A549 (cell line): Measurements from ENCODE around the gene MYH6.
"Not testable (repeated sequence)": the region's sequence is repeated elsewhere in the genome, so short reads cannot be mapped to it uniquely, and the experiment has no call there.

Experiments
- BHLHE40 ChIP-seq: IDR thresholded peaks from 2 replicates; pipeline ENCODE4 v1.6.1; 2012; ENCODE audit warnings: low read depth, low read length, inconsistent platforms
- EHMT2 ChIP-seq: fragments of 200-600 bp; sonication (generic); IDR thresholded peaks from 2 replicates; pipeline ENCODE4 v1.6.1; 2016; ENCODE audit warnings: antibody characterized with exemption, low read depth, mild to moderate bottlenecking, moderate library complexity
- FOSL2 ChIP-seq, 2 experiments: fragments of 450-650 bp in 1 of 2; fragments of >200 bp in 1 of 2; sonication (Bioruptor Twin) in 1 of 2; formaldehyde crosslinking; IDR thresholded peaks; 2 replicates each; pipeline versions ENCODE4 v1.5.0 to v1.6.1; 2016 to 2020; ENCODE audit warnings: mild to moderate bottlenecking in 1 of 2, moderate library complexity in 1 of 2
- MAZ ChIP-seq: fragments of 150-350 bp; IDR thresholded peaks from 2 replicates; pipeline ENCODE4 v1.6.1; 2014; ENCODE audit warnings: antibody characterized with exemption, low read depth, low read length, borderline replicate concordance
- POLR2A ChIP-seq: IDR thresholded peaks from 2 replicates; pipeline ENCODE4 v1.6.1; 2012; ENCODE audit warnings: mild to moderate bottlenecking, low read length
- ZNF302 ChIP-seq: fragments of 250-450 bp; sonication (Bioruptor Pico); IDR thresholded peaks from 2 replicates; pipeline ENCODE4 v1.9.0; 2021; ENCODE audit warnings: inconsistent platforms, mild to moderate bottlenecking, moderate library complexity
- TF ChIP-seq, protein P1 (sequence below): IDR thresholded peaks from 2 replicates; pipeline ENCODE4 v1.6.1; 2012
- TF ChIP-seq, protein P2 (sequence below): fragments of >200 bp; sonication (Bioruptor Twin); formaldehyde crosslinking; IDR thresholded peaks from 3 replicates; pipeline ENCODE4 v1.5.1; 2016

DNA sequence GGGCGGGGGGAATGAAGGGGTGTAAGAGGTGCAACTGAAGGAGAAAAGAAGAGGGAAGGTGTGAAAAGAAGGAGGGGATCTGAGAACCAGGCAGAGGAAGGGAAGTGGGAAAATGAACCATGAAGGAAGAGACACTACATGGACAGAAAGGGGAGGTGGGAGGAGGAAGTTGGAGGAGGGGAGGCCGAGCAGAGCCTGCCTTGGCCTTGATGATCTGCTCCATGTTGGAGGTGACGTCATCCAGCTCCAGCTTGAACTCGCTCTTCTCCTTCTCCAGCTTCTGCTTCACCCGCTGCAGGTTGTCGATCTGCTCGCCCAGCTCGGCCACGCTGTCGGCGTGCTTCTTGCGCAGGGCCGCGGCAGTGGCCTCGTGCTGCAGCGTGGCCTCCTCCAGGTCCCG is 11.6 kb upstream of the MYH6 start:
- not testable (repeated sequence) for TF ChIP-seq FOSL2 (IDR thresholded peaks at IDR 0.05); FOSL2 (CRISPR knock-in tag; IDR thresholded peaks at IDR 0.05); POLR2A; BHLHE40; MAZ; EHMT2; ZNF302 (CRISPR knock-in tag)
- TF ChIP-seq, protein P1, sequence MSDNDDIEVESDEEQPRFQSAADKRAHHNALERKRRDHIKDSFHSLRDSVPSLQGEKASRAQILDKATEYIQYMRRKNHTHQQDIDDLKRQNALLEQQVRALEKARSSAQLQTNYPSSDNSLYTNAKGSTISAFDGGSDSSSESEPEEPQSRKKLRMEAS, result not testable (repeated sequence)
- TF ChIP-seq, protein P2, sequence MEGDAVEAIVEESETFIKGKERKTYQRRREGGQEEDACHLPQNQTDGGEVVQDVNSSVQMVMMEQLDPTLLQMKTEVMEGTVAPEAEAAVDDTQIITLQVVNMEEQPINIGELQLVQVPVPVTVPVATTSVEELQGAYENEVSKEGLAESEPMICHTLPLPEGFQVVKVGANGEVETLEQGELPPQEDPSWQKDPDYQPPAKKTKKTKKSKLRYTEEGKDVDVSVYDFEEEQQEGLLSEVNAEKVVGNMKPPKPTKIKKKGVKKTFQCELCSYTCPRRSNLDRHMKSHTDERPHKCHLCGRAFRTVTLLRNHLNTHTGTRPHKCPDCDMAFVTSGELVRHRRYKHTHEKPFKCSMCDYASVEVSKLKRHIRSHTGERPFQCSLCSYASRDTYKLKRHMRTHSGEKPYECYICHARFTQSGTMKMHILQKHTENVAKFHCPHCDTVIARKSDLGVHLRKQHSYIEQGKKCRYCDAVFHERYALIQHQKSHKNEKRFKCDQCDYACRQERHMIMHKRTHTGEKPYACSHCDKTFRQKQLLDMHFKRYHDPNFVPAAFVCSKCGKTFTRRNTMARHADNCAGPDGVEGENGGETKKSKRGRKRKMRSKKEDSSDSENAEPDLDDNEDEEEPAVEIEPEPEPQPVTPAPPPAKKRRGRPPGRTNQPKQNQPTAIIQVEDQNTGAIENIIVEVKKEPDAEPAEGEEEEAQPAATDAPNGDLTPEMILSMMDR, result not testable (repeated sequence)
